Testis (tissue), 5 donors: ENCODE data around the gene RGS2. TPM values are rescaled to one million over a fixed set of nuclear protein-coding genes. Genes with fewer than 3 reads are reported as not detected.

Experiments
- DNase-seq: peaks from one replicate; pipeline ENCODE4 v3.0.0-alpha.2; 2019
- H3K27ac ChIP-seq, 2 donors: fragments of 200-600 bp; sonication (generic); one replicate each; pipeline ENCODE4 v1.5.1; 2019
- H3K27me3 ChIP-seq: fragments of 200-600 bp; sonication (generic); one replicate; pipeline ENCODE4 v1.5.1; 2019
- H3K36me3 ChIP-seq: fragments of 200-600 bp; sonication (generic); one replicate; pipeline ENCODE4 v1.5.1; 2017; ENCODE audit warnings: low read depth; ENCODE audit errors: missing control alignments
- H3K4me1 ChIP-seq: fragments of 200-600 bp; sonication (generic); one replicate; pipeline ENCODE4 v1.5.1; 2019
- H3K4me3 ChIP-seq, 2 donors: fragments of 200-600 bp; sonication (generic); one replicate each; pipeline ENCODE4 v1.5.1; 2017 to 2019
- H3K9me3 ChIP-seq: fragments of 200-600 bp; sonication (generic); one replicate; pipeline ENCODE4 v1.5.1; 2017
- POLR2A ChIP-seq: fragments of 450-650 bp; IDR thresholded peaks from one replicate; pipeline ENCODE4 v1.6.1; 2017; ENCODE audit warnings: antibody characterized with exemption, mild to moderate bottlenecking, moderate library complexity
- WGBS, 2 donors: methylation state at CpG; one replicate each; pipeline ENCODE4 v1.1.5; 2018; 5-methylcytosine and 5-hydroxymethylcytosine counted together
- intact Hi-C: fragments of 100-400 bp; cut with DNase I; formaldehyde crosslinking; loops from one replicate; pipeline ENCODE4 v1.15.1; 2023; ENCODE audit warnings: low total_unique reads
- long read RNA-seq, 2 donors: transcript quantifications; one replicate each; lab custom pipeline, GENCODE V29; 2026
- polyA plus RNA-seq: library from polyadenylated mRNA; stranded (reverse); fragments of 350-450 nt; fragmentation: Illumina TruSeq; extraction: RNeasy Lipid Tissue Mini Kit (QIAGEN cat#74804); gene quantifications from one replicate; pipeline ENCODE4 v1.2.3, GENCODE V29; 2014; ENCODE audit warnings: low read depth, low replicate concordance; ENCODE audit not compliant: insufficient read depth
- total RNA-seq, 2 donors: library from RNA; depleted of rRNA; stranded (reverse); fragments of >200 nt; gene quantifications; one replicate each; pipeline ENCODE4 v1.2.3, GENCODE V29; 2016
- TF ChIP-seq, protein P1 (sequence below), 3 experiments: fragments of 450-650 bp in 2 of 3; fragments of 200-600 bp in 1 of 3; sonication (generic) in 1 of 3; IDR thresholded peaks; one replicate each; pipeline ENCODE4 v1.5.1; 2016 to 2019; ENCODE audit warnings: antibody characterized with exemption in 3 of 3, mild to moderate bottlenecking in 2 of 3, moderate library complexity in 1 of 3

RGS2 gene, protein sequence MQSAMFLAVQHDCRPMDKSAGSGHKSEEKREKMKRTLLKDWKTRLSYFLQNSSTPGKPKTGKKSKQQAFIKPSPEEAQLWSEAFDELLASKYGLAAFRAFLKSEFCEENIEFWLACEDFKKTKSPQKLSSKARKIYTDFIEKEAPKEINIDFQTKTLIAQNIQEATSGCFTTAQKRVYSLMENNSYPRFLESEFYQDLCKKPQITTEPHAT
- total RNA-seq (10 to 100 TPM; 17.4 to 36.0 TPM), polyA plus RNA-seq (16.9 TPM)
- long read RNA-seq, donor 1, transcript RGS2-201 (5 exons, 1,354 nt): major isoform, 25 of 25 reads
- long read RNA-seq, donor 1, partial matches to known transcripts: 0 of 25 reads
- long read RNA-seq, donor 1, other reads (novel, unspliced or antisense): 0 of 25 reads
- long read RNA-seq, donor 2, transcript RGS2-201 (5 exons, 1,354 nt): major isoform, 12 of 12 reads
- long read RNA-seq, donor 2, partial matches to known transcripts: 0 of 12 reads
- long read RNA-seq, donor 2, other reads (novel, unspliced or antisense): 0 of 12 reads

DNA sequence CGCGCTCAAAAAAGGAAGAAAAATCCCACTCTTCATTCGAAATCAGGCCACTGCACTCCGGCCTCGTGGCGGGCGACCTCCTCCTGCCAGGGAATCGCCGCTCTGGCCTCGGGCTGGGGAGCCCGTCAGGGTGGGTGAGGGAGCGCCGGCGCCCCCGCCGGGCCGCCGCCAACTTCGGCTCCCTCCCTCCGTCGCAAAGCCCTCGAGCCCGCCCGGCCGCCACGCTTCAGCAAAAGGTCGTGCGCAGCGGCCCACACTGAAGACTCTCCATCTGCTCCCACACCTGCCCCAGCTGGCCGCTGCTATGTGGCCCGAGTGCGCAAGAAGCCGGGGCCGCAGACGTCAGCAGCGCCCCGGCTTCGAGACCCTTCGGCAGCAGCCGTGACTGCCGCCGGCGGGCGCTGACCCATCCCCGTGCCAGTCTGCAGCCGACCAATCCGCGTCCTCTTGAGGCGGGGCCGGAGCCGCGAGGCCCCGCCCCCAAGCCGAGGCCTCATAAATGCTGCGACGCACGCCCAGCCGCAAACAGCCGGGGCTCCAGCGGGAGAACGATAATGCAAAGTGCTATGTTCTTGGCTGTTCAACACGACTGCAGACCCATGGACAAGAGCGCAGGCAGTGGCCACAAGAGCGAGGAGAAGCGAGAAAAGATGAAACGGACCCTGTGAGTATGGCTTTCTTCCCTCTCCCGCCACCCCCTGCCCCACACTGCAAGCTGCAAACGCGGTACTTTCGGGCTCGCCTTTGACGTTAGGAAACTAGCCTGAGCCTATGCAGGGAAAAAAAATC, at the start of gene RGS2:
Gene RGS2, plus strand, starts transcription at position 522 of the 789 bp plus-strand sequence. Its CDS starts 33 bp downstream, at position 555.
- DNase-seq: peak; percentile 95
- intact Hi-C loops: no loop called here
- peak; percentile 100 for TF ChIP-seq POLR2A
- TF ChIP-seq, protein P1, sequence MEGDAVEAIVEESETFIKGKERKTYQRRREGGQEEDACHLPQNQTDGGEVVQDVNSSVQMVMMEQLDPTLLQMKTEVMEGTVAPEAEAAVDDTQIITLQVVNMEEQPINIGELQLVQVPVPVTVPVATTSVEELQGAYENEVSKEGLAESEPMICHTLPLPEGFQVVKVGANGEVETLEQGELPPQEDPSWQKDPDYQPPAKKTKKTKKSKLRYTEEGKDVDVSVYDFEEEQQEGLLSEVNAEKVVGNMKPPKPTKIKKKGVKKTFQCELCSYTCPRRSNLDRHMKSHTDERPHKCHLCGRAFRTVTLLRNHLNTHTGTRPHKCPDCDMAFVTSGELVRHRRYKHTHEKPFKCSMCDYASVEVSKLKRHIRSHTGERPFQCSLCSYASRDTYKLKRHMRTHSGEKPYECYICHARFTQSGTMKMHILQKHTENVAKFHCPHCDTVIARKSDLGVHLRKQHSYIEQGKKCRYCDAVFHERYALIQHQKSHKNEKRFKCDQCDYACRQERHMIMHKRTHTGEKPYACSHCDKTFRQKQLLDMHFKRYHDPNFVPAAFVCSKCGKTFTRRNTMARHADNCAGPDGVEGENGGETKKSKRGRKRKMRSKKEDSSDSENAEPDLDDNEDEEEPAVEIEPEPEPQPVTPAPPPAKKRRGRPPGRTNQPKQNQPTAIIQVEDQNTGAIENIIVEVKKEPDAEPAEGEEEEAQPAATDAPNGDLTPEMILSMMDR (IDR thresholded peaks at IDR 0.05): peak in 1 of 3 experiments; percentile 1
- no peaks in the 10 kb centered on the region for H3K9me3 ChIP-seq
- H3K4me3 ChIP-seq: peak within 1 kb of the TSS; percentile 81 to 87
- peak within 1 kb of the TSS; percentile 90 to 96 for H3K27ac ChIP-seq
- WGBS, 2 donors: 0% methylated on average over 15 to 70 of the region's 72 CpGs
- no peaks in the 10 kb centered on the region for H3K27me3 ChIP-seq
- no peaks in the 10 kb centered on the region for H3K36me3 ChIP-seq
- H3K4me1 ChIP-seq: peaks cover 5% of the 10 kb centered on the region

DNA sequence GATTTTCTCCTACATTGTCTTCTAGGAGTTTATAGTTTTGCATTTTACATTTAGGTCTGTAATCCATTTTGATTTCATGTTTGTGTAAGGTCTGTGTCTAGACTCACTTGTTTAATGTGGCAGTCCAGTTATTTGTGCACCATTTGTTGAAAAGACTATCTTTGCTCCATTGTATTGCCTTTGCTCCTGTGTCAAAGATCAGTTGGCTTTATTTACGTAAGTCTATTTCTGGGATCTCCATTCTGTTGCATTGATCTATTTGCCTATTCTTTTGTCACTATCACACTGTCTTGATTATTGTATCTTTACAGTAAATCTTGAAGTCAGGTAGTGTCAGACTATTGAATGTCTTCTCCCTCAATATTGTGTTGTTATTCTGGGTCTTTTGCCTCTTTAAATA, 49.7 kb upstream of the RGS2 start:
- Histone ChIP-seq H3K36me3 (no peaks in the 10 kb centered on the region), H3K4me1 (no peaks in the 10 kb centered on the region), H3K4me3 (no peak overlapping the region), H3K27me3 (no peaks in the 10 kb centered on the region), H3K9me3 (no peaks in the 10 kb centered on the region), H3K27ac (no peak overlapping the region)
- TF ChIP-seq, protein P1 (IDR thresholded peaks at IDR 0.05): no peak
- no peak for TF ChIP-seq POLR2A
- WGBS, 2 donors: 92 to 94% methylated on average over 1 of the region's 1 CpG
- DNase-seq: no peak
- intact Hi-C loops: no loop called here

DNA sequence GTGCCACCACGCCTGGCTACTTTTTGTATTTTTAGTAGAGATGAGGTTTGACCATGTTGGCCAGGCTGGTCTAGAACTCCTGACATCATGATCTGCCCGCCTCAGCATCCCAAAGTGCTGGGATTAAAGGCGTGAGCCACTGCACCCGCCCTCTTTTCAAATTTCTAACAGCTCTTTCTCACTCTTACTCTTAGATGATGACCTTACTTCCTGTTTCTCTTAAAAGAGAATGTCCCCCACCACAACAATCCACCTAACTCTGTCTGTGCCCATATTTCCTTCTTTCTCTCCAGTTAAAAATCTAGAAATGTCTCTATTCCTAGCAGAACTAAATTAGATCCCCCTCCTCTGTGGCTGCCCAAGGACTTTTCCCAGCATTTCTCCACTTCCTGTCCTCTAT, 46.6 kb upstream of the RGS2 start:
- Histone ChIP-seq H3K36me3 (no peaks in the 10 kb centered on the region), H3K4me3 (no peak overlapping the region), H3K9me3 (no peaks in the 10 kb centered on the region), H3K27me3 (no peaks in the 10 kb centered on the region), H3K4me1 (no peaks in the 10 kb centered on the region), H3K27ac (no peak overlapping the region)
- TF ChIP-seq, protein P1 (IDR thresholded peaks at IDR 0.05): no peak
- TF ChIP-seq POLR2A: no peak
- whole genome bisulfite sequencing, 2 donors: 91 to 96% methylated on average over 4 of the region's 4 CpGs
- intact Hi-C loops: no loop called here
- DNase-seq: no peak

DNA sequence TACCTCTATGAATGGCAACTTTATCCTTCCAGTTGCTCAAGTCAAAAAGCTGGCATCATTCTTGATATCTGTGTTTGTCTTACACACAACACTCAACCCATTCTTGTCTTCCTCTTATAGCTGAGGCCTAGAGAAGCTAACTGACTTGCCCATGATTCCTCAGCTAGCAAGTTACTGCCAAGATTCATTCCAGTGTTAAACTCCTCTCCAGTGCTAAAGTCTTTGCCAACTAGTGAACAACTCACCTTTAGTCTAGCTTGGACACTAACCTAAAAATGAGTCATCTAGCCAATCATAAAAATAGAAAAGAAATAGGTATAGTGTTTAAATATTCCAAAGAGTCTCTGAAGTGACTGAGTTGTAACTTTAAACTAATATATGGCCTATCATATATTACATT, 45.6 kb upstream of the RGS2 start:
- Histone ChIP-seq H3K4me1 (no peaks in the 10 kb centered on the region), H3K9me3 (no peaks in the 10 kb centered on the region), H3K27me3 (no peaks in the 10 kb centered on the region), H3K27ac (no peak overlapping the region), H3K36me3 (no peaks in the 10 kb centered on the region), H3K4me3 (no peak overlapping the region)
- intact Hi-C loops: no loop called here
- no peak for DNase-seq
- TF ChIP-seq POLR2A: no peak
- TF ChIP-seq, protein P1 (IDR thresholded peaks at IDR 0.05): no peak
